HK-2 (cell line): ENCODE results near the gene FBXW2.
"Not testable (repeated sequence)": the region's sequence is repeated elsewhere in the genome, so short reads cannot be mapped to it uniquely, and the experiment has no call there.

Experiments
- DNase-seq: peaks from one replicate; pipeline ENCODE4 v3.0.0-alpha.2; 2018; ENCODE audit not compliant: unreplicated experiment

Gene FBXW2

GRCh38 chr9:120778758-120779157, 14.5 kb downstream of the FBXW2 start:
- no peak for DNase-seq

GRCh38 chr9:120777229-120777628, 16.0 kb downstream of the FBXW2 start:
- no peak for DNase-seq

- no peak for DNase-seq
Observed at GRCh38 chr9:120776788-120777187, 16.4 kb downstream of the FBXW2 start.

- no peak for DNase-seq
Observed at GRCh38 chr9:120775859-120776258, 17.4 kb downstream of the FBXW2 start.

- DNase-seq, result no peak
Observed at GRCh38 chr9:120774719-120775118, 18.5 kb downstream of the FBXW2 start.

GRCh38 chr9:120773256-120773655, 20.0 kb downstream of the FBXW2 start:
- no peak for DNase-seq

- no peak for DNase-seq
Observed at GRCh38 chr9:120770931-120771330, 22.3 kb downstream of the FBXW2 start.

GRCh38 chr9:120768886-120769285, 24.3 kb downstream of the FBXW2 start:
- DNase-seq, result no peak

- DNase-seq, result no peak
Observed at GRCh38 chr9:120768247-120768646, 25.0 kb downstream of the FBXW2 start.

- no peak for DNase-seq
Observed at GRCh38 chr9:120767451-120767850, 25.8 kb downstream of the FBXW2 start.

- DNase-seq, result no peak
Observed at GRCh38 chr9:120765910-120766425, 27.2 kb downstream of the FBXW2 start.

GRCh38 chr9:120764476-120764875, 28.7 kb downstream of the FBXW2 start:
- DNase-seq, result no peak

GRCh38 chr9:120761006-120761405, 32.2 kb downstream of the FBXW2 start:
- no peak for DNase-seq

- no peak for DNase-seq
Observed at GRCh38 chr9:120759755-120760400, 33.3 kb downstream of the FBXW2 start.

- no peak for DNase-seq
Observed at GRCh38 chr9:120758544-120758943, 34.7 kb downstream of the FBXW2 start.

- no peak for DNase-seq
Observed at GRCh38 chr9:120757026-120757913, 35.9 kb downstream of the FBXW2 start.

- DNase-seq, result no peak
Observed at GRCh38 chr9:120756531-120756930, 36.7 kb downstream of the FBXW2 start.

- DNase-seq, result peak; percentile 51
Observed at GRCh38 chr9:120755810-120756434, 37.3 kb downstream of the FBXW2 start.

GRCh38 chr9:120755044-120755443, 38.2 kb downstream of the FBXW2 start:
- DNase-seq, result no peak

- no peak for DNase-seq
Observed at GRCh38 chr9:120750421-120750820, 42.8 kb downstream of the FBXW2 start.

GRCh38 chr9:120746366-120746765, 46.9 kb downstream of the FBXW2 start:
- DNase-seq, result not testable (repeated sequence)

GRCh38 chr9:120745278-120745677, 47.9 kb downstream of the FBXW2 start:
- no peak for DNase-seq
